ENCODE results near the gene NECTIN2. TPM values are rescaled to one million over a fixed set of nuclear protein-coding genes. Genes with fewer than 3 reads are reported as not detected.
"Not testable (repeated sequence)": the region's sequence is repeated elsewhere in the genome, so short reads cannot be mapped to it uniquely, and the experiment has no call there.

The NECTIN2 gene
- total RNA-seq, 1 experiment from 2014 or later: 91.5 TPM

DNA sequence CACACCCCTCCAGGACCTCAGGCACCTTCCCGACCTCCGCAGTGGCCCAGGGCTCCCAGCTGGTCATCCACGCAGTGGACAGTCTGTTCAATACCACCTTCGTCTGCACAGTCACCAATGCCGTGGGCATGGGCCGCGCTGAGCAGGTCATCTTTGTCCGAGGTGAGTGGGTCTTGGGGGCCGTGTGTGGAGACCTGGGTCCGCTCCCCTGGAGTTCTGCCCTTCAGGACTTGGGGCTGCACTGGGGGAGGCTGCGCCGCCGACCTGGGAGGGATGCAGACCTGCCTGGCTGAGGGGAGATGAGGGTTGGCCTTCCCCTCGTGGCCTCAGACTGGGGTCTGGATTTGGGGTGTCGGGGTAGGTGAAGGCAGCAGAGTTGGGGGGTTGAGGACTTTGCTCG lies 28.2 kb downstream of the NECTIN2 start:
- in situ Hi-C loops (cut with HindIII; ENCODE audit: low pct_unique_long_range_greater_than_20kb, low sequenced_read_pairs): no loop called here

DNA sequence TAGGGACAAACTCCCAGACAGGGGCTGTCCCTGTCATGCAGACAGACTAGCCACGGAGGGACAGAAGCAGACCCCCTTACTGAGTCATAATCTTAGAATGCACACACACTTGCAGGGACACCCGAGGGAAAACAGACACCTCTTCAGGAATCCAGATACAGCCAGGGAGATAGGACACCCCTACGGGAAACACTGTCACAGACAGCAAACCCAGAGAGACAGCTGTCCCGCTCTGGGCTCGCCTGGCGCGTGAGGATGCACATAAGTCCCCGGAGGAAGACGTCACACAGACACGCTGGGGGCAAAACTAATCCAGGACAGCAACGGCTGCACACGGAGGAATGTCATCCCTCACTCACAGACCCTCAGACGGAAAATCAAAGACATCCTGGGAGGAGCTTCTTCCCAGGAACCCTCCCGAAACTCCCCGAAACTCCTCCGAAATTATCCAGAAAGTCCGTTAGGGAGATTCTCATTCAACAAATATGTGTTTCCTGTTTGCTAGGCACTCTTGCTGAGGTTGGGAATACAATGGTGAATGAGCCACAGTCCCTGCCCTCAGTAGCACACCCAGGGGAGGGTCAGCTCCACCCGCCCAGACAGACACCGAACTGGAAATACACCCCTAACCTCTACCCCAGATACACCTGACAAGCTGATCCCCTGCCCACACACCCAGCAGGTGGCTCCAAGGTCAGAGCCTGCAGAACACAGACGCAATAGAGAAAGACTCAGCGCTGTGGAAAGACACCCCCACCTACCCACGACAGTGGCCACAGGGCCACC lies 29.8 kb downstream of the NECTIN2 start:
- in situ Hi-C loops (cut with HindIII; ENCODE audit: low pct_unique_long_range_greater_than_20kb, low sequenced_read_pairs): no loop called here
- no peak for DNase-seq (ENCODE audit: low read depth)

More for the DNA sequence above, 28.2 kb downstream of the NECTIN2 start:
- DNase-seq (ENCODE audit: low read depth): no peak

DNA sequence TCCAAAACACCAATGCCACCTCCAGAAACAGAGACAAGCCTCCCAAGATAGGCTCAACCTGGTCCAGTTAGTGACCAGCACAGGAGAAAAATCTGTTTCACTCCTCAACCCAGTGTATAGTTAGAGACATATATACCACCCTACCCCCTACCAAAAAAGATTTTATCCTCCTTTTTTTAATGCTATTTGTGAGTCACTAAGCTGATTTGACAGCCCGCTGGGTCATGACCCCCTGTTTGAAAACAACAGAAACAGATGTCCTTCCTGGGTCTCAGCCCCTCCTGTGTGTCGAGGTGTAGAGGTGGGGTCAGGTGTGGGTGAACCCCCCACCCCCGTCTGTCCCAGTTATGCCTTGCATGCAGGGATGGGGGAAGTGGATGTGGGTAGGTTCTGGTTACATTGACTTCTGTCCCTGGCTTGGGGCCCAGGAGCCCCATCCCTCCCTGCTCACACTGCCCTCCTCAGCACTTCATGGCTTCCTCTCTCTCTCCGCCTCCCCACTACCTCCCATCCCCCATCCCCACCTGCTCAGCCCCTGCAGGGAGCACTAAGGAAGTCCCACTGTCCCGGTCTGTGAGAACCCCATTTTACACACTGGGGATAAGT lies 30.9 kb downstream of the NECTIN2 start:
- in situ Hi-C loops (cut with HindIII; ENCODE audit: low pct_unique_long_range_greater_than_20kb, low sequenced_read_pairs): no loop called here
- DNase-seq (ENCODE audit: low read depth): no peak

DNA sequence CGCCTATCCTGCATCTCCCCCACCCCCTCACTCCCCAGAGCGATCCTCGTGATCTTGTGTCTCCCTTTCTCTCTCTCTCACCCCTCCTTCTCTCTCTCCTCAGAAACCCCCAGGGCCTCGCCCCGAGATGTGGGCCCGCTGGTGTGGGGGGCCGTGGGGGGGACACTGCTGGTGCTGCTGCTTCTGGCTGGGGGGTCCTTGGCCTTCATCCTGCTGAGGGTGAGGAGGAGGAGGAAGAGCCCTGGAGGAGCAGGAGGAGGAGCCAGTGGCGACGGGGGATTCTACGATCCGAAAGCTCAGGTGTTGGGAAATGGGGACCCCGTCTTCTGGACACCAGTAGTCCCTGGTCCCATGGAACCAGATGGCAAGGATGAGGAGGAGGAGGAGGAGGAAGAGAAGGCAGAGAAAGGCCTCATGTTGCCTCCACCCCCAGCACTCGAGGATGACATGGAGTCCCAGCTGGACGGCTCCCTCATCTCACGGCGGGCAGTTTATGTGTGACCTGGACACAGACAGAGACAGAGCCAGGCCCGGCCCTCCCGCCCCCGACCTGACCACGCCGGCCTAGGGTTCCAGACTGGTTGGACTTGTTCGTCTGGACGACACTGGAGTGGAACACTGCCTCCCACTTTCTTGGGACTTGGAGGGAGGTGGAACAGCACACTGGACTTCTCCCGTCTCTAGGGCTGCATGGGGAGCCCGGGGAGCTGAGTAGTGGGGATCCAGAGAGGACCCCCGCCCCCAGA lies 32.2 kb downstream of the NECTIN2 start:
- no peak for DNase-seq (ENCODE audit: low read depth)
- in situ Hi-C loops (cut with HindIII; ENCODE audit: low pct_unique_long_range_greater_than_20kb, low sequenced_read_pairs): no loop called here

DNA sequence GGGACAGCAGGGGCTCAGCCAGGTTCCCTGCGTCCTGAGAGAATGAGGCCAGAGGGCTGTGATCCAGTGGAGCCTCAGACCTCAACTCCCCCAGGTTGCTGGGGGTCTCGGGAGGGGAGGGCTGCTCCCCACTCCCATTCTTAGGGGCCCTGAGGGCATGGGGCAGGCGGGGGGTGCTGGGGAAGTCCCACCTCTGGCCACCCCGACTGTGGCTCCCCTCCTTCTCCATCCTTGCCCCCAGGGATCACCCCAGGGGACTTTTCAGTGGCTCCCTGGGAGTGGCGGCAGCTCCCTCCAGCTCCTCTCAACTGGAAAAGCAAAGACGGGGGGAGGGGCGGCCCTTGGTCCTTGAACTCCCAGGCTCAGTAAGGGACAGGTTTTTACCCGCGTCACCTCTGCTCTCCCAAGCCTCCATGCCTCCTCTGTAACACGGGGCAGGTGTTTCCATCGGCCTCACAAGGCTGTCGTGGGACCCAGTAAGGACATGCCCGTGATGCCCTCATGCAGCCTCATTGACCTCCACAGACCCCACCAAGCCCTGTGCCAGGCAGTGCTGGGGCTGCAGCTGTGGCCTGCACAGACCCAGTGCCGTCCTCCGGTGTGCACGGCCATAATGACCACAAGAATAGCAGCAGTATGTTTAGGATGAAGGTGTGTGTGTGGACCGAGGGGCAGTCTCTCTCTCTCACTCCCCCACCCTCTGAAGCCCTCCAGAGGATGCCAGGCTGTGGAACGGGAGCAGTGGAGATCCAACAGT lies 33.4 kb downstream of the NECTIN2 start:
- DNase-seq (ENCODE audit: low read depth): no peak
- in situ Hi-C loops (cut with HindIII; ENCODE audit: low pct_unique_long_range_greater_than_20kb, low sequenced_read_pairs): no loop called here

DNA sequence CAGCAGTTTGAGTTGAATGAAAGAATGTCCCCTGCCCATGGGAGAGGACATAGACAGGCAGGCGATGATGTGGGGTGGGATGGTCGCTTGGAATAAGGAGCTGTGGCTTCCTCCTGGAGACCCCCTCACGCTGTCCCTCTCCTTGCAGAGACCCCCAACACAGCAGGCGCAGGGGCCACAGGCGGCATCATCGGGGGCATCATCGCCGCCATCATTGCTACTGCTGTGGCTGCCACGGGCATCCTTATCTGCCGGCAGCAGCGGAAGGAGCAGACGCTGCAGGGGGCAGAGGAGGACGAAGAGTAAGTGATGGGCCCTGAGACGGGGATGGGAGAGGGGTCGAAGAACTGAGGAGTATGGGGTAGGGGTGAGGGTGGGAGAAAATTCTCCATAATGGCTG lies 36.0 kb downstream of the NECTIN2 start:
- no peak for DNase-seq (ENCODE audit: low read depth)
- in situ Hi-C loops (cut with HindIII; ENCODE audit: low pct_unique_long_range_greater_than_20kb, low sequenced_read_pairs): no loop called here

DNA sequence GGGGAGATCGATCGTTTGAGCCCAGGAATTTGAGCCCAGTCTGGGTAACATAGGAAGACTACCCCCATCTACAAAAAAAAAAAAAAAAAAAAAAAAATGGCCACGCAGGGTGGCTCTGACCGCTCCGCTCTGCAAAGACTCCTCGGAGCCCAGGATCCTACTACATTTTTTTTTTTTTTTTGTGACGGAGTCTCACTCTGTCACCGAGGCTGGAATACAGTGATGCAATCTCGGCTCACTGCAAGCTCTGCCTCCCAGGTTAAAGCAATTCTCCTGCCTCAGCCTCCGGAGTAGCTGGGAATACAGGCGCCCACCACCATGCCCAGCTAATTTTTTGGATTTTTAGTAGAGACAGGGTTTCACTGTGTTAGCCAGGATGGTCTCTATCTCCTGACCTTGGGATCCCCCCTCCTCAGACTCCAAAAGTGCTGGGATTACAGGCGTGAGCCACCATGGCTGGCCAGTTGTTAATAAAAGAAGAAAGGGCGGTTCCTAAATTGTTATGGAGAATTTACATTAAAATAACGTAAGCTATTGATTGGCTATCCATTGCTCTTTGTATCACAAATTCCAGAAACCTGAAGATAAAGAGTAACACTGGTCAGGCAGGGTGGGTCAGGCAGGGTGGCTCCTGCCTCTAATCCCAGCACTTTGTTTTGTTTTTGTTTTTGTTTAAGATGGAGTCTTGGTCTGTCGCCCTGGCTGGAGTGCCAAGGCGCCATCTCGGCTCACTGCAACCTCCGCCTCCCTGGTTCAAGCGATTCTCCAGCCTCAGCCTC lies 36.7 kb downstream of the NECTIN2 start:
- in situ Hi-C loops (cut with HindIII; ENCODE audit: low pct_unique_long_range_greater_than_20kb, low sequenced_read_pairs); DNase-seq (ENCODE audit: low read depth): not testable (repeated sequence)

DNA sequence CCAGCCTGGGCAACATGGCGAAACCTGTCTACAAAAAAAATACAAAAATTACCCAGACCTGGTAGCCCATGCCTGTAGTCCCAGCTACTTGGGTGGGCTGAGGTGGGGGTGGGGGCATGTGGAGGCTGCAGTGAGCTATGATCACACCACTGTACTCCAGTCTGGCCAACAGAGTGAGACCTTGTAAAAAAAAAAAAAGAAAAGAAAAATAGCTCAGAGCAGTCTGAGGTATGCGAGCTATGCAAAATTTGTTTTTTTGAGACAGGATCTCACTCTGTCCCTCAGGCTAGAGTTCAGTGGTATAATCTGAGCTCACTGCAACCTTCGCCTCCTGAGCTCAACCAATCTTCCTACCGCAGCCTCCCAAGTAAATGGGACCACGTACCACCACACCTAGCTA lies 37.8 kb downstream of the NECTIN2 start:
- DNase-seq (ENCODE audit: low read depth): peak; percentile 30
- in situ Hi-C loops (cut with HindIII; ENCODE audit: low pct_unique_long_range_greater_than_20kb, low sequenced_read_pairs): no loop called here

DNA sequence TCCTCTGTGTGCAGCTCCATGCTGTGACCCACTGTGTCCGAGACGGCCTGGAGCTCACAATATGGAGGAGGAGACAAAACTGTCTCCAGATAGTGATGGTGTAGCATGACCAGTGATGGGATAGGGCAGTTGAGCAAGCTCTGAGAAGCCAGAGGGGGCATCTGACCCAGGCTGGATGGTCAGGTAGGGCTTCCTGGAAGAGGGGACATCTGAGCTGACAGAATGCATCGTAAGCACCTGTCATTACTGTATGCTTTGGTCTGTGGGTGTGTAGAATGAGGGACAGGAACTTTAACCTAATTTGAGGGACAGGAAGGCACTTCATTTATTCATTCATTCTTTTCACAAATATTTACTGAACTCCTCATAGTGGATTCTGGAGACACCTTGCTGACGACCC lies 38.5 kb downstream of the NECTIN2 start:
- no peak for DNase-seq (ENCODE audit: low read depth)
- in situ Hi-C loops (cut with HindIII; ENCODE audit: low pct_unique_long_range_greater_than_20kb, low sequenced_read_pairs): no loop called here

DNA sequence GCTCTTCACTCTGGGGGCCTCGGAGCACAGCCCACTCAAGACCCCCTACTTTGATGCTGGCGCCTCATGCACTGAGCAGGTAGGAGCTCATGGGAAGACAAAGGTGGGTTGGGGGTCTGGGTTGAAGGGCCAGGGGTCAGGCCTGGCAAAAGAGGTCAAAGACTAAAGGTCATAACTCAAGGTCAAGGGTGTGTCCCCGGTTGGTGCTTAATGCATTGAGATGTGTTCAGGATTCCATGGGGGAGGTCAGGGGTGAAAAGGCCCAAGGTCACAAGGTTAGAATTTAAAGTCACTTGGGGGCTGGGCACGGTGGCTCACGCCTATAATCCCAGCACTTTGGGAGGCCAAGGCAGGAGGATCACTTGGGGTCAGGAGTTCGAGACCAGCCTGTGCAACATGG lies 40.0 kb downstream of the NECTIN2 start:
- in situ Hi-C loops (cut with HindIII; ENCODE audit: low pct_unique_long_range_greater_than_20kb, low sequenced_read_pairs): no loop called here
- DNase-seq (ENCODE audit: low read depth): no peak

DNA sequence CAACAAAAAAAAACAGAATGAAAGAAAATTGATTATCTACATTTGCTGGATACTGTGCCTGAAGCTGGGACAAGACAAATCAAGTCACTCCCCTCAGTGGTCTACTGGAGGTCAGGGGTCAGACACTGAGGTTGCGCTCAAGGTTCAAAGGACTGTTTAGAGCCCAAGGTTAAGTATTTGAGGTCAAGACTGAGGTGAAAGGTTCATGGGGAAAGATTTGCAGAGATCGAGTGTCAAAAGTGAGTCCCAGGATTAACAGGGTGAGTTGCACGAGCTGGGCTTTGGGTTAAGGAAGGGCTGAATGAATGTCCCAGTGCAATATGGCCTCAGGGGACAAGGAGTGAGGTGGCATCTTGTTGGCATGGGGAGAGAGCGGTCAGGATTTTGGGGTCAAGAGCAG lies 41.6 kb downstream of the NECTIN2 start:
- in situ Hi-C loops (cut with HindIII; ENCODE audit: low pct_unique_long_range_greater_than_20kb, low sequenced_read_pairs): no loop called here
- no peak for DNase-seq (ENCODE audit: low read depth)

DNA sequence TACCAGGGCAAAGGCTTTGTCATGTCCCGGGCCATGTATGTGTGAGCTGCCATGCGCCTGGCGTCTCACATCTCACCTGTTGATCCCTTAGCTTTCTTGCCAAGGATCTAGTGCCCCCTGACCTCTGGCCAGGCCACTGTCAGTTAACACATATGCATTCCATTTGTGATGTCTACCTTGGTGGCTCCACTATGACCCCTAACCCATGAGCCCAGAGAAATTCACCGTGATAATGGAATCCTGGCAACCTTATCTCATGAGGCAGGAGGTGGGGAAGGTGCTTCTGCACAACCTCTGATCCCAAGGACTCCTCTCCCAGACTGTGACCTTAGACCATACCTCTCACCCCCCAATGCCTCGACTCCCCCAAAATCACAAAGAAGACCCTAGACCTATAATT lies 42.2 kb downstream of the NECTIN2 start:
- in situ Hi-C loops (cut with HindIII; ENCODE audit: low pct_unique_long_range_greater_than_20kb, low sequenced_read_pairs); DNase-seq (ENCODE audit: low read depth): not testable (repeated sequence)

DNA sequence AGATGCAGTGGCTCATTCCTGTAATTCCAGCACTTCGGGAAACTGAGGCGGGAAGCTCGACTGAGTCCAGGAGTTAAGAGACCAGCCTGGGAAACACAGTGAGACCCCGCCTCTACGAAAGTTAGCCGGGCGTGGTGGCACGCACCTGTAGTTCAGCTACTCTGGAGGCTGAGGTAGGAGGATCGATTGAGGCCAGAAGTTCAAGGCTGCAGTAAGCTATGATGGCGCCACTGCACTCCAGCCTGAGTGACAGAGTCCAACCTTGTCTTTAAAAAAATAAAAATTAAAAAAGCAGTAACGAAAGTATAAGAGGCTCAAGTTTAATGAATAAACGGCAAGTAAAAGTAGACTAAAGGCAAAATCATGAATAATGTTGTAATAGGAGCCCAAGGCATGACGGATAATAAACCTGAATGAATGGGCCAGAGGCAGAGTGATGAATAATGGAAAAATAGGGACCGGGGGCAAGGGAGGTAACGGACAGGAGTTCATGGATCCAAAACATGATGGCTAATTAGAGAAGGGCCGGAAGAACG lies 43.8 kb downstream of the NECTIN2 start:
- DNase-seq (ENCODE audit: low read depth): no peak
- in situ Hi-C loops (cut with HindIII; ENCODE audit: low pct_unique_long_range_greater_than_20kb, low sequenced_read_pairs): no loop called here

DNA sequence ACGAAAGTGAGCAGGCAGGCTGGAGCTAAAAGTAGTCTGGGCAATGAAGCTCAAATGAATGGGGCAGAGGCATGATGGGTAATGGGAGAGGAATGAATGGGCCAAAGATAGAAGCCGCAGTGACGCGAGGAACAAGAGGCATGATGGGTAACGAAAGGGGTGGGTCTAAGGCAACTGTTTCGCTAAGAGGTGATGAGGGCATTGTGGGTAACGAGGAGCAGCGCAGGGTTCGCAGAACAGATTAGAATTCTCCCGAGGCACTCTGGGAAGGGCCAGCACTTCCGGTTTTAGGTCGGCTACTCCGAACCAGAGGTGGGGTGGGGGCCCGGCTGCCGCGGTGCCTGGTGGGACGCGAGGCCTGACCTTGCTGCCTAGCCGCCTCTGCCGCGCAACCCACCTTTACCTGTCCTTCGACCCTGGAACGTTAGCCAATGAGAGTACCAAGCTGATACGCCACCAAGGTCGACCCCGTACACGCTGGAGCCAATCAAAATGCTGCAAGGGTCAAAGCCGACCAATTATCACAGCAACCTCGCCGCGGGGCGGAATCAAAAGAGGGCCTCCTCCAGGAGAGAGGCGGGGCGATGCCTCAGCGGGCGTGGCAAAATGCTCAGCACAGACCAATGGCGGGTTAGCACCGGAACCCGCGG lies 44.4 kb downstream of the NECTIN2 start:
- DNase-seq (ENCODE audit: low read depth): peak; percentile 100
- in situ Hi-C loops (cut with HindIII; ENCODE audit: low pct_unique_long_range_greater_than_20kb, low sequenced_read_pairs): no loop called here

DNA sequence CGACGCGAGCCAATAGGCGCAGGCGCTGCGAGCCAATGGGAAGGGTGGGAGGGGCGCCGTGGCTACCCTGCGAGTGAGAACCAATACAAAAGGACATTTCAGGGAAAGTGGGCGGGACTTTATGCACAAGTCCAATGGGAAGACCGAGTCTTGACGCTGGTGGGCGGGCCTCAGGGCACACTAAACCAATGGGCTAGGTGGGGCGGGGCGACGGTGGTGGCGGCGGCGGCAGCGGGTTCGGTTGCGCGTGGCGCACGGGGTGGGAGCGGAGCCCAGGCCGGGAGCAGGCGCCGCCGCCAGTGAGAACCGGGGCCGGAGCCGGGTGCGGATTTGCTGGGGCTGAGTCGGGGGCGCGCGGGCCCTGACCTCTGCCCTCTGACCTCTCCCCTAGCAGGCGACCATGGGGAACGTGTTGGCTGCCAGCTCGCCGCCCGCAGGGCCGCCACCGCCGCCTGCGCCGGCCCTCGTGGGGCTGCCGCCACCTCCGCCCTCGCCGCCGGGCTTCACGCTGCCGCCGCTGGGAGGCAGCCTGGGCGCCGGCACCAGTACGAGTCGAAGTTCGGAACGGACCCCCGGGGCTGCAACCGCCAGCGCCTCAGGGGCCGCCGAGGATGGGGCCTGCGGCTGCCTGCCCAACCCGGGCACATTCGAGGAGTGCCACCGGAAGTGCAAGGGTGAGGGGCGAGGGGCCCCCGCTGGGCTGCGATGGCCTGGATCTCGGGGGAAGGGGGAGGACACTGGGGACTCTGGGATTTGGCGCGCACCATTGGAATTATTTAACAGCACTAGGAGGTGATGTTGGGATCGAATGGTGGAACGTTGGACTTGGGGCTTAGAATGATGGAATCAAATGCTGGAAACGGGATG lies 45.2 kb downstream of the NECTIN2 start, which contains the start of gene TOMM40:
Gene TOMM40, plus strand, starts transcription at position 239 of the 867 bp plus-strand sequence. Its CDS starts 162 bp downstream, at position 401.
- DNase-seq (ENCODE audit: low read depth): no peak
- in situ Hi-C loops (cut with HindIII; ENCODE audit: low pct_unique_long_range_greater_than_20kb, low sequenced_read_pairs): no loop called here

DNA sequence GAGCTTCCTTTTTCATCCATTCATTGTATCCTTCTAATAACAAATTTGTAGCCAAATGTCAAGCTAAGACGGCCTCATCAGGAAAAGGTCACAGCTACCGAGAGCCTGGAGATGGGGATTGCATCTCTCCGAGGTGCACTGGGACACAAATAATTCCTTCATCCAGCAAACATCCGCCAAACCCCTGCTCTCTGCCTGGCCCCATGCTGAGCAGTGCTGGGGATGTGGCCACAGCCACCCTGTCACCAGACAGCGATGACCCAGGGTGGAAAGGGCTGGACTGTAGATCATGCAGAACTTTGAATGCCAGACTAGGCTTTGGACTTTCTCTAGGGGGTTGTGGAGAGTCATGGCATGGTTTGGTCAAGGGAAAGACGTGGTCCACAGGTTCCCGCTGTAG lies 46.8 kb downstream of the NECTIN2 start:
- DNase-seq (ENCODE audit: low read depth): no peak
- in situ Hi-C loops (cut with HindIII; ENCODE audit: low pct_unique_long_range_greater_than_20kb, low sequenced_read_pairs): no loop called here
